Suprapubic skin (tissue), 3 donors: ENCODE results near the gene SLC49A3.

Experiments used
- EP300 ChIP-seq: sonication (generic); formaldehyde crosslinking; IDR thresholded peaks from one replicate; pipeline ENCODE4 v1.6.1; 2017; ENCODE audit warnings: antibody characterized with exemption
- TF ChIP-seq, protein P1 (sequence below), 2 donors: fragments of 200-600 bp in 1 of 2; fragments of 450-650 bp in 1 of 2; sonication (generic) in 1 of 2; IDR thresholded peaks; one replicate each; pipeline ENCODE4 v1.5.1; 2016 to 2019; ENCODE audit warnings: antibody characterized with exemption in 2 of 2, mild to moderate bottlenecking in 1 of 2, moderate library complexity in 1 of 2

DNA sequence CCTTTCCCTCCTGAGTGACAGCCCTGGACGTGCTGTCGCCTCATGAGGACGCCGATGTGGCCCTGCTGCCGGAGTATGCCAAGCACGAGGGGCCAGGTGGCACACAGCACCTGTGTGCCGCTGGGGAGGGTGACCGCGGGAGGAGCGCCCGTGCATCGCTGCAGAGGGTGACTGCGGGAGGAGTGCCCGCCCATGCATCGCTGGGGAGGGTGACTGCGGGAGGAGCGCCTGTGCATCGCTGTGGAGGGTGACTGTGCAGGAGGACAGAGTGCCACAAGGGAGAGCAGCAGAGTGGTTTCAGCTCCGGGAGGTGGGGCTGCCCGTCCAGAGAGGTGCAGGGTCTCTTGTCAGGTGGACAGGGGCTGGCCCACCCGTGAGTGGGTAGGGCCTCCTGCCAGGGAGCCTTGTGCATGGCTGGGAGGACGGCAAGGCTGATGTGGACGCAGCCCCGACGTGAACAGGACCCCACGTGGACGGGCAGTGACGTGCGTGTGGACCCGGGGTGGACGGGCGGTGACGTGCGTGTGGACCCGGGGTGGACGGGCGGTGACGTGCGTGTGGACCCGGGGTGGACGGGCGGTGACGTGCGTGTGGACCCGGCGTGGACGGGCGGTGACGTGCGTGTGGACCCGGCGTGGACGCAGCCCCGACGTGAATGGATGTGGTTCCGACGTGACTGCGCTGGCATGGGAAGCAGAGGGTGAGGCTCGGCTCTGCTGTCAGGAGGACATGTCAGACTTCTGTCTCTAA is 31.3 kb upstream of the SLC49A3 start:
- no peak for TF ChIP-seq EP300
- TF ChIP-seq, protein P1, sequence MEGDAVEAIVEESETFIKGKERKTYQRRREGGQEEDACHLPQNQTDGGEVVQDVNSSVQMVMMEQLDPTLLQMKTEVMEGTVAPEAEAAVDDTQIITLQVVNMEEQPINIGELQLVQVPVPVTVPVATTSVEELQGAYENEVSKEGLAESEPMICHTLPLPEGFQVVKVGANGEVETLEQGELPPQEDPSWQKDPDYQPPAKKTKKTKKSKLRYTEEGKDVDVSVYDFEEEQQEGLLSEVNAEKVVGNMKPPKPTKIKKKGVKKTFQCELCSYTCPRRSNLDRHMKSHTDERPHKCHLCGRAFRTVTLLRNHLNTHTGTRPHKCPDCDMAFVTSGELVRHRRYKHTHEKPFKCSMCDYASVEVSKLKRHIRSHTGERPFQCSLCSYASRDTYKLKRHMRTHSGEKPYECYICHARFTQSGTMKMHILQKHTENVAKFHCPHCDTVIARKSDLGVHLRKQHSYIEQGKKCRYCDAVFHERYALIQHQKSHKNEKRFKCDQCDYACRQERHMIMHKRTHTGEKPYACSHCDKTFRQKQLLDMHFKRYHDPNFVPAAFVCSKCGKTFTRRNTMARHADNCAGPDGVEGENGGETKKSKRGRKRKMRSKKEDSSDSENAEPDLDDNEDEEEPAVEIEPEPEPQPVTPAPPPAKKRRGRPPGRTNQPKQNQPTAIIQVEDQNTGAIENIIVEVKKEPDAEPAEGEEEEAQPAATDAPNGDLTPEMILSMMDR (IDR thresholded peaks at IDR 0.05), result no peak
